Adipocyte (in vitro differentiated cells): ENCODE measurements around the gene NOS3.

ENCODE experiments used
- DNase-seq: peaks from one replicate; pipeline ENCODE4 v3.0.0-alpha.2; 2015; ENCODE audit warnings: low read depth
- H3K27me3 ChIP-seq: replicated peaks from 2 replicates; pipeline ENCODE4 v1.7.0; 2013; ENCODE audit warnings: mild to moderate bottlenecking, low read length, moderate library complexity; ENCODE audit not compliant: control insufficient read depth, insufficient read depth
- H3K36me3 ChIP-seq: 2 replicates; pipeline ENCODE4 v1.7.0; 2013; ENCODE audit warnings: low read length, mild to moderate bottlenecking, moderate library complexity; ENCODE audit not compliant: control insufficient read depth, insufficient read depth, severe bottlenecking
- H3K4me1 ChIP-seq: 2 replicates; pipeline ENCODE4 v1.7.0; 2013; ENCODE audit warnings: mild to moderate bottlenecking, low read length, moderate library complexity; ENCODE audit not compliant: control insufficient read depth, insufficient read depth
- H3K4me3 ChIP-seq: 2 replicates; pipeline ENCODE4 v1.7.0; 2013; ENCODE audit warnings: mild to moderate bottlenecking, low read length, moderate library complexity
- H3K9ac ChIP-seq: 2 replicates; pipeline ENCODE4 v1.7.0; 2013; ENCODE audit warnings: mild to moderate bottlenecking, low read length, moderate library complexity
- H3K9me3 ChIP-seq: 2 replicates; pipeline ENCODE4 v1.7.0; 2013; ENCODE audit warnings: mild to moderate bottlenecking, low read length, moderate library complexity; ENCODE audit not compliant: control insufficient read depth

NOS3 gene

GRCh38 chr7:150989456-150989855 is 1.4 kb upstream of the NOS3 start:
- no peak for DNase-seq
- Histone ChIP-seq H3K4me3 (no peak overlapping the region), H3K27me3 (peaks cover 31% of the 10 kb centered on the region), H3K36me3 (no peaks in the 10 kb centered on the region), H3K9ac (no peak overlapping the region), H3K4me1 (no peaks in the 10 kb centered on the region), H3K9me3 (peaks cover 23% of the 10 kb centered on the region)

GRCh38 chr7:150992051-150992640 is 1.3 kb downstream of the NOS3 start:
- Histone ChIP-seq H3K27me3 (peaks cover 21% of the 10 kb centered on the region), H3K4me1 (no peaks in the 10 kb centered on the region), H3K9ac (no peak overlapping the region), H3K4me3 (no peak overlapping the region), H3K36me3 (no peaks in the 10 kb centered on the region), H3K9me3 (peaks cover 23% of the 10 kb centered on the region)
- DNase-seq: no peak

- peak; percentile 22 for DNase-seq
- Histone ChIP-seq H3K4me1 (no peaks in the 10 kb centered on the region), H3K9ac (no peak overlapping the region), H3K4me3 (no peak overlapping the region), H3K36me3 (no peaks in the 10 kb centered on the region), H3K9me3 (peaks cover 23% of the 10 kb centered on the region), H3K27me3 (peaks cover 17% of the 10 kb centered on the region)
These were observed 2.1 kb downstream of the NOS3 start for GRCh38 chr7:150992833-150993302.

GRCh38 chr7:150993511-150993910 is 2.7 kb downstream of the NOS3 start:
- Histone ChIP-seq H3K9ac (no peak overlapping the region), H3K36me3 (no peaks in the 10 kb centered on the region), H3K4me3 (no peak overlapping the region), H3K27me3 (peaks cover 18% of the 10 kb centered on the region), H3K4me1 (no peaks in the 10 kb centered on the region), H3K9me3 (peaks cover 23% of the 10 kb centered on the region)
- no peak for DNase-seq

GRCh38 chr7:150994141-150994837 is 3.5 kb downstream of the NOS3 start:
- no peaks in the 10 kb centered on the region for H3K4me1 ChIP-seq
- peaks cover 21% of the 10 kb centered on the region for H3K9me3 ChIP-seq
- H3K4me3 ChIP-seq: no peak overlapping the region
- DNase-seq: no peak
- peaks cover 15% of the 10 kb centered on the region for H3K27me3 ChIP-seq
- no peak overlapping the region for H3K9ac ChIP-seq
- no peaks in the 10 kb centered on the region for H3K36me3 ChIP-seq

GRCh38 chr7:150994838-150995510 is 4.2 kb downstream of the NOS3 start:
- no peak overlapping the region for H3K9ac ChIP-seq
- H3K4me3 ChIP-seq: no peak overlapping the region
- peaks cover 14% of the 10 kb centered on the region for H3K9me3 ChIP-seq
- DNase-seq: no peak
- no peaks in the 10 kb centered on the region for H3K36me3 ChIP-seq
- H3K27me3 ChIP-seq: peaks cover 13% of the 10 kb centered on the region
- no peaks in the 10 kb centered on the region for H3K4me1 ChIP-seq

GRCh38 chr7:150996376-150997074 is 5.7 kb downstream of the NOS3 start:
- Histone ChIP-seq H3K9me3 (no peaks in the 10 kb centered on the region), H3K27me3 (peaks cover 24% of the 10 kb centered on the region), H3K4me3 (no peak overlapping the region), H3K9ac (no peak overlapping the region), H3K36me3 (no peaks in the 10 kb centered on the region), H3K4me1 (no peaks in the 10 kb centered on the region)
- no peak for DNase-seq

- no peak overlapping the region for H3K4me3 ChIP-seq
- no peak overlapping the region for H3K9ac ChIP-seq
- DNase-seq: no peak
- no peaks in the 10 kb centered on the region for H3K4me1 ChIP-seq
- H3K9me3 ChIP-seq: no peaks in the 10 kb centered on the region
- H3K27me3 ChIP-seq: peaks cover 28% of the 10 kb centered on the region
- H3K36me3 ChIP-seq: no peaks in the 10 kb centered on the region
These were observed 6.3 kb downstream of the NOS3 start for GRCh38 chr7:150997075-150997511.

- Histone ChIP-seq H3K27me3 (peaks cover 29% of the 10 kb centered on the region), H3K4me3 (no peak overlapping the region), H3K4me1 (no peaks in the 10 kb centered on the region), H3K9ac (no peak overlapping the region), H3K36me3 (no peaks in the 10 kb centered on the region), H3K9me3 (no peaks in the 10 kb centered on the region)
- DNase-seq: no peak
These were observed 7.0 kb downstream of the NOS3 start for GRCh38 chr7:150997817-150998216.

- no peak overlapping the region for H3K9ac ChIP-seq
- H3K4me3 ChIP-seq: no peak overlapping the region
- DNase-seq: no peak
- no peaks in the 10 kb centered on the region for H3K36me3 ChIP-seq
- H3K9me3 ChIP-seq: no peaks in the 10 kb centered on the region
- peaks cover 31% of the 10 kb centered on the region for H3K27me3 ChIP-seq
- no peaks in the 10 kb centered on the region for H3K4me1 ChIP-seq
These were observed 7.5 kb downstream of the NOS3 start for GRCh38 chr7:150998341-150998740.

- Histone ChIP-seq H3K9me3 (no peaks in the 10 kb centered on the region), H3K9ac (no peak overlapping the region), H3K4me1 (no peaks in the 10 kb centered on the region), H3K4me3 (no peak overlapping the region), H3K27me3 (peaks cover 35% of the 10 kb centered on the region), H3K36me3 (no peaks in the 10 kb centered on the region)
- DNase-seq: no peak
These were observed 8.2 kb downstream of the NOS3 start for GRCh38 chr7:150999001-150999400.
